Measurements from ENCODE around the gene GH1.
"Not testable (repeated sequence)": the region's sequence is repeated elsewhere in the genome, so short reads cannot be mapped to it uniquely, and the experiment has no call there.

GRCh38 chr17:63920779-63921178 is 2.1 kb upstream of the GH1 start:
- TF ChIP-seq, protein P1, sequence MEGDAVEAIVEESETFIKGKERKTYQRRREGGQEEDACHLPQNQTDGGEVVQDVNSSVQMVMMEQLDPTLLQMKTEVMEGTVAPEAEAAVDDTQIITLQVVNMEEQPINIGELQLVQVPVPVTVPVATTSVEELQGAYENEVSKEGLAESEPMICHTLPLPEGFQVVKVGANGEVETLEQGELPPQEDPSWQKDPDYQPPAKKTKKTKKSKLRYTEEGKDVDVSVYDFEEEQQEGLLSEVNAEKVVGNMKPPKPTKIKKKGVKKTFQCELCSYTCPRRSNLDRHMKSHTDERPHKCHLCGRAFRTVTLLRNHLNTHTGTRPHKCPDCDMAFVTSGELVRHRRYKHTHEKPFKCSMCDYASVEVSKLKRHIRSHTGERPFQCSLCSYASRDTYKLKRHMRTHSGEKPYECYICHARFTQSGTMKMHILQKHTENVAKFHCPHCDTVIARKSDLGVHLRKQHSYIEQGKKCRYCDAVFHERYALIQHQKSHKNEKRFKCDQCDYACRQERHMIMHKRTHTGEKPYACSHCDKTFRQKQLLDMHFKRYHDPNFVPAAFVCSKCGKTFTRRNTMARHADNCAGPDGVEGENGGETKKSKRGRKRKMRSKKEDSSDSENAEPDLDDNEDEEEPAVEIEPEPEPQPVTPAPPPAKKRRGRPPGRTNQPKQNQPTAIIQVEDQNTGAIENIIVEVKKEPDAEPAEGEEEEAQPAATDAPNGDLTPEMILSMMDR (IDR thresholded peaks at IDR 0.05; ENCODE audit: low read depth, low read length, poor library complexity, severe bottlenecking) = not testable (repeated sequence)
- TF ChIP-seq EZH2phosphoT487 (IDR thresholded peaks at IDR 0.05; ENCODE audit: borderline replicate concordance, low read length) = not testable (repeated sequence)
